Measurements from ENCODE around the gene WDR83.
A peak's percentile ranks its signal among the peaks of the same experiment; 100 is the strongest.

WDR83 gene

DNA sequence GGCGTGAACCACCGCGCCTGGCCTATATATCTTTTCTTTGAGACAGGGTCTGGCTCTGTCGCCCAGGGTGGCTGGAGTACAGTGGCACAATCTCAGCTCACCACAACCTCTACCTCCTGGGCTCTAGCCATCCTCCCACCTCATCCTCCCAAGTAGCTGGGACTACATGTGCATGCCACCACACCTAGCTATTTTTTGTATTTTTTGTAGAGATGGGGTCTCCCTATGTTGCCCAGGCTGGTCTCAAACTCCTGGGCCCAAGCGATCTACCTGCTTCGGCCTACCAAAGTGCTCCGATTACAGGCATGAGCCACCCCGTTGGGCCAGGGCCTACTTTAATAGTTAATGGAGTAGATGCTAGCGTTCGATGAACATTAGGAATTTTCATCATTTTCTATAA is 53.7 kb downstream of the WDR83 start:
- no peak for DNase-seq

- DNase-seq, result no peak
Observed at GRCh38 chr19:12720851-12721655, 54.4 kb downstream of the WDR83 start.

- peak; percentile 86 for DNase-seq
Observed at GRCh38 chr19:12721656-12722565, 55.3 kb downstream of the WDR83 start.

DNA sequence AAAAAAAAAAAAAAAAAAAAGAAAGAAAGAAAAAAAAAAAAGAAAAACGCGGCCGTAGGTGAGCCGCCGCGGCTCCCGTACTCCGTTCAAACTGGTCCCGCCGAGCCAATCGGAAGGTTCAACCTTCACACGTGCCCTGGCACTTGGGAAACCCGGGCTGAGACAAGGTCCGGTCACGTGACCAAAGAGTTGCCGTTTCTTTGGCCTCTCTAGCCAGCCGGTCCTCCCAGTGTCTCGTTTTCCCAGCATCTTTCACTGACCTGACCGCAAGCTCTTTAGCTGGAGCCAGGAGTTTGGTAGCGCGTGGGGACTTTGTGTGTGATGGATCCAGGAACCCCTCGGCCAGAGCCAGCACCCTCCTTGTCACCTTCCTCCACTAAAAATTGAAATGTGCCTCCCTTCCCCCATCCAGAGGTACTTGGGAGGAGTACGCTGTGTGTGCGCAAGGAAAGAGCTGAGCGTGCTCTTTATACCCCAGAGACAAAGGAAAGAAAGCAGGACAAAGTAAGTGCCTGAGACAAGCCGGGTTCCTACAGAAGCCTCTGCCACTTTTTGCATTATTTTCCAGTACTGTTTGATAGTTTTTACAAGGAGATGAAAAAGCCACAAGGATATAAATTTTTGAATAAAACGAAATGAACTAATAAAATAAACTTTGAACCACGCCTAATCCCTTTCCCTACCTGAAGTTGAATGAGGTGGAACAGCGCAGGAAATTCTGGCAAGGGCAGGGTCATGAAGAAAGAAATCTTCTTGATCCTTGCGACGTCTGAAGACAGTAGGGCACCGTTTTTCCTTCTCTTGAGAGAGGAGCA is 56.2 kb downstream of the WDR83 start:
- DNase-seq, result peak; percentile 98

DNA sequence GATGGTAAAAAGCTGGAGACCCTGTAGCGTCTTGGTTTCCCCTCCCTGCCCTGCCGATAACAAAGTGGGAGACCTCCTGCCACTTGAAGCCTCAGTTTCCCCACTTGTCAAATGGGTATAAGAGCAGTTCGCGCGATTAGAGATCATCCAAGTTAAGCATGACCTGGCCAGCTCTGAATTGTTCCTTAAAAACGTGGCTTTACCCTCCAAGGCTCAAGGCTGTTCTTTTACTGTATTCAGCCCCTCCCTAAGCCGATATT is 56.7 kb downstream of the WDR83 start:
- DNase-seq, result no peak

DNA sequence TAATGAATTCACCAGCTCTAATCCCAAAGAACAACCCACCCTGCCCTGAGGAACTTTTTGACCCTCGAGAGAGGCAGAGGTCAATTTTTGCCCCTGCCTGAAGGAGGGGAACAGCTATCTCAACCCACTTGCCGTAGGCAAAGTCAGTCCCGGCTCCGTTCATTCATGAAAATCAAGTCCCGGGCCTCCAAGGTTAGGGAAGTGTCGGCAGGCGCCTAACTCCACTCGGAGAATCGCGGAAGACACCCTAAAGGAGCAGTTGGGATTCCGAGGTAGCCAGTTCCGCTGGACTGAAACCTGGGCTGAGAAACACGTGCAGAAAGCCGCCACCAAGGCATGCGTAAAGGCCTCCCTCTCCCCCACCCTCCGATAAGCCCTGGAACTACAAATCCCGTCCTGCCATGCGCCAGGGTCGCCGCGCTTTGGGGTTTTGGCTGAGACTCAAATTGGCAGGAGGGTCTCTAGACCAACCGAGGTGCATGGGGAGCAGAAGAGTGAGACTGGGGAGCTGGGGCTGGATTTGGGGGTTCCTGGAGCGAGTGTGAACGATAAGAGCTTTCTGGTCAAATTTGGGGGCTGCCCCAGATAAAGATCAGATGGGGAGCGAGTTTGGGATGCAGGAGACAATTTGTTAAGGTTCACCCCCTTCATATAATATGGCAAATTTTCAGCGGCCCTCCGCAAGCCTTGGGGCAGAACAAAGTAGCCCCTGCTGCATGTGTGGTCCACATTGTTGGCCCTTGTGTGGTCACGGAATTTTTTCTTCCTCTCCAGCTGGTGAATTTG is 57.2 kb downstream of the WDR83 start, which contains the start of gene TNPO2:
Gene TNPO2, minus strand, starts transcription at position 292 of the 786 bp plus-strand sequence. CDS start 2,955 bp downstream, outside the sequence.
- DNase-seq, result peak; percentile 85
